Activated B cell treated with CpG ODN at 0.5 μM for 24 hours (primary cell): Measurements from ENCODE around the gene CD96. TPM values are rescaled to one million over a fixed set of nuclear protein-coding genes. Genes with fewer than 3 reads are reported as not detected.
A peak's percentile ranks its signal among the peaks of the same experiment; 100 is the strongest.

Source experiments
- ATAC-seq: fragments of 200-7000 bp; cut with Tn5 transposase; one replicate; pipeline ENCODE4 v1.10.0; 2021; ENCODE audit warnings: low read depth, mild to moderate bottlenecking, moderate library complexity
- CTCF ChIA-PET: fragments of 350-600 bp; sonication (Branson Sonifier 250); formaldehyde crosslinking; loops from one replicate; lab custom pipeline; 2021; ENCODE audit warnings: antibody characterized with exemption; lab: Charles Lee
- POLR2A ChIA-PET: fragments of 350-600 bp; sonication (Branson Sonifier 250); formaldehyde crosslinking; loops from one replicate; lab custom pipeline; 2021; ENCODE audit warnings: antibody characterized with exemption; lab: Charles Lee
- DNase-seq: peaks from one replicate; pipeline ENCODE4 v3.0.0; 2022
- H3K27ac Mint-ChIP-seq: one replicate; pipeline ENCODE4 v1.8.0; 2020; ENCODE audit warnings: mixed read lengths
- H3K27me3 Mint-ChIP-seq: one replicate; pipeline ENCODE4 v1.8.0; 2021; ENCODE audit warnings: mixed read lengths
- H3K36me3 Mint-ChIP-seq: one replicate; pipeline ENCODE4 v1.8.0; 2021; ENCODE audit warnings: low read depth, mixed read lengths
- H3K4me1 Mint-ChIP-seq: one replicate; pipeline ENCODE4 v1.8.0; 2021; ENCODE audit warnings: mixed read lengths
- H3K4me3 Mint-ChIP-seq: one replicate; pipeline ENCODE4 v1.8.0; 2020; ENCODE audit warnings: mild to moderate bottlenecking, mixed read lengths
- H3K9me3 Mint-ChIP-seq: one replicate; pipeline ENCODE4 v1.8.0; 2020; ENCODE audit warnings: mixed read lengths
- intact Hi-C: fragments of 100-400 bp; cut with micrococcal nuclease; formaldehyde crosslinking; loops from one replicate; pipeline ENCODE4 v1.15.1; 2024
- total RNA-seq: library from RNA; stranded (reverse); gene quantifications from 2 replicates; pipeline ENCODE4 v1.2.3, GENCODE V29; 2022
- TF ChIP-seq, protein P1 (sequence below): fragments of 200-600 bp; IDR thresholded peaks from one replicate; pipeline ENCODE4 v1.8.0; 2022; ENCODE audit warnings: antibody characterized with exemption, mild to moderate bottlenecking

CD96 gene
- total RNA-seq, 1 donor from 2014 or later = 34.3 TPM

DNA sequence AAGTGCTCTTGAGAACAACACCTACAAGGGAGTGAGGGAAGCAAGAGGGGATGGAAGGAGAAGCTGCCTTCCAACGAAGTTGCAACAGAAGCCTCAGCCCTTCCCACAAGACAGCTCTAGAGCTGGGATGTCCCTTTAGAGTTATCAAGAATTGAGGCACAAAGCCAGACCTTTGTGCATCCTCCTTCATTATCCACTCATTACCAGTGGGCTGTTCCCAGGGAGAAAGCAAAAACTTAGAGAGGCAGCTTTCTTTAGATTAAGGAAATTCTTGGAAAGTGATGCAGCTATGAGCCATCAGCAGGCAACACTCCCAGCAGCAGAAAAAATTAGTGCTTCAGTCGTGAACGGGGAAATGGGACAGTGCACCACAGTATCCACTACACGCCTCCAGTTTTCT lies 10.6 kb upstream of the CD96 start:
- no peak for DNase-seq
- ChIA-PET CTCF (no interaction called here), POLR2A (no interaction called here)
- TF ChIP-seq, protein P1, sequence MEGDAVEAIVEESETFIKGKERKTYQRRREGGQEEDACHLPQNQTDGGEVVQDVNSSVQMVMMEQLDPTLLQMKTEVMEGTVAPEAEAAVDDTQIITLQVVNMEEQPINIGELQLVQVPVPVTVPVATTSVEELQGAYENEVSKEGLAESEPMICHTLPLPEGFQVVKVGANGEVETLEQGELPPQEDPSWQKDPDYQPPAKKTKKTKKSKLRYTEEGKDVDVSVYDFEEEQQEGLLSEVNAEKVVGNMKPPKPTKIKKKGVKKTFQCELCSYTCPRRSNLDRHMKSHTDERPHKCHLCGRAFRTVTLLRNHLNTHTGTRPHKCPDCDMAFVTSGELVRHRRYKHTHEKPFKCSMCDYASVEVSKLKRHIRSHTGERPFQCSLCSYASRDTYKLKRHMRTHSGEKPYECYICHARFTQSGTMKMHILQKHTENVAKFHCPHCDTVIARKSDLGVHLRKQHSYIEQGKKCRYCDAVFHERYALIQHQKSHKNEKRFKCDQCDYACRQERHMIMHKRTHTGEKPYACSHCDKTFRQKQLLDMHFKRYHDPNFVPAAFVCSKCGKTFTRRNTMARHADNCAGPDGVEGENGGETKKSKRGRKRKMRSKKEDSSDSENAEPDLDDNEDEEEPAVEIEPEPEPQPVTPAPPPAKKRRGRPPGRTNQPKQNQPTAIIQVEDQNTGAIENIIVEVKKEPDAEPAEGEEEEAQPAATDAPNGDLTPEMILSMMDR = no peak
- Mint-ChIP-seq H3K4me1 (peaks cover 19% of the 10 kb centered on the region), H3K9me3 (no peaks in the 10 kb centered on the region), H3K36me3 (no peaks in the 10 kb centered on the region), H3K4me3 (no peak overlapping the region), H3K27me3 (no peaks in the 10 kb centered on the region), H3K27ac (no peak overlapping the region)
- no peak for ATAC-seq
- intact Hi-C loops = no loop called here

DNA sequence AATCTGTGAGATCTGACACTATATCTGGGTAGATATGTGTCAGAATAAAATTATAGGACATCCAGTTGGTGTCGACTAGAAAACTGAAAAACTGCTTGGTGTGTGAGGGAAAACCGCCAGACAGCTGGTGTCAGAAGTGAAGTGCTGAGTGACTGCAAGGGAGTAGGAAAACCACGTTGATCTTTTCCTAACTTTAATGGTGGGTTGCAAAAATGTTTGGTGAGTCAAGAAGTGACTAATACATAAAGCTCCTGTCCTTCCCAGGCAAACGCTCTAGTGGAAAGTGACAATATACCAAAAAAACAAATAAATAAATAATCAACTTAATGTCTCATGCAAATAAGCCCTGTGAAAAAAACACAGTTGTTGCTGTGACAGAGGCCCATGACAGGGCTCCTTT lies 7.3 kb upstream of the CD96 start:
- H3K4me3 Mint-ChIP-seq = no peak overlapping the region
- CTCF ChIA-PET = no interaction called here
- no peaks in the 10 kb centered on the region for H3K27me3 Mint-ChIP-seq
- ATAC-seq (no peak), DNase-seq (no peak)
- H3K9me3 Mint-ChIP-seq = no peaks in the 10 kb centered on the region
- no peak overlapping the region for H3K27ac Mint-ChIP-seq
- intact Hi-C loops = loop anchor here (1.0 kb wide), 1 partner anchor 13 kb away; no protein-coding TSS in a partner anchor
- TF ChIP-seq, protein P1 = no peak
- no peaks in the 10 kb centered on the region for H3K36me3 Mint-ChIP-seq
- H3K4me1 Mint-ChIP-seq = peaks cover 33% of the 10 kb centered on the region
- POLR2A ChIA-PET = interaction anchor here (0.6 kb wide), 1 partner anchor 11 kb away, joined by 3 read pairs; no protein-coding TSS in a partner anchor

DNA sequence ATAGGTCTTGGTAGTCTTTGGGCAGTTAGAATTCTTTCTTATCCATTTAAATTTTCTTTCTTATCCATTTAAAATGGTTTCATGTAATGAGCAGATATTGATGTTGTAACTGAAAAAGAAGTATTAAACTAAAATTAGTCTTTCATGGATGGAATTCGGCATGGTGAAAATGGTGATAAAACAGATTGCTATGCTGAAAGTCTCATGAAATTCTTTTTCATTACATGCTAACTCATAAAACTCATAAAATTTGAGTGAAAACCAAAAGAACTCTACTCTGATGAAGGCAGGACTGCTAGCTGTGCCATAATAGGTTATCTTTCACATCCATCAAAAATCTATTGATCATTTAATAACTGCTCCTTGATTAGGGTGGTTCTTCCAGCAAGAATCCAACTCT lies 3.9 kb upstream of the CD96 start:
- Mint-ChIP-seq H3K27me3 (no peaks in the 10 kb centered on the region), H3K9me3 (no peaks in the 10 kb centered on the region), H3K27ac (peak overlapping the region; percentile 66), H3K4me1 (peaks cover 49% of the 10 kb centered on the region), H3K4me3 (no peak overlapping the region), H3K36me3 (no peaks in the 10 kb centered on the region)
- TF ChIP-seq, protein P1 = no peak
- ATAC-seq = no peak
- intact Hi-C loops = loop anchor here (2.0 kb wide), 1 partner anchor 467 kb away; the partner anchor contains the start of gene NECTIN3
- no peak for DNase-seq
- ChIA-PET CTCF (interaction anchor here (1.2 to 2.0 kb wide), 2 partner anchors 10 to 1223 kb away, joined by 4 to 16 read pairs; no protein-coding TSS in a partner anchor), POLR2A (interaction anchor here (1.2 kb wide), 1 partner anchor 10 kb away, joined by 4 read pairs; no protein-coding TSS in a partner anchor)

DNA sequence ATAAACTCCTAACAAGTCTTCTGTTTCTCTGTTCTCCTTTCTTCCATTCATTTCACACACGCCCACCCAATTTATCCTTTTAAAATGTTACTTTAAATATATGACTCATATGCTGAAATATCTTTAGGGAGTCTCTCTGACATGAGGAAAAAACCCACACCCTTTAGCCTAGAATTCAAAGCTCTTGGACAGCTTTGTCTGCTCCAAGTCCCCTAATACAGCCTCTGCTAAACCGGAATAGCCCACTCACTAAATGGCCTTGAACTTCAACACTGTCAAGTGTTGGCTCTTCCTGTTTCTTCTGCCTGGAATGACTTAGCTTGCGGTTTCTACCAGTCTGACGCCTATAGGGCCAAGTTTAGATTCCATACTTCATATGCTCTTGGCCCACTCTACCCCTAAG lies 3.3 kb upstream of the CD96 start:
- intact Hi-C loops = loop anchor here (1.0 to 2.0 kb wide), 5 partner anchors 8 to 1806 kb away; partner anchors contain the start of gene NECTIN3
- Mint-ChIP-seq H3K4me3 (peak overlapping the region; percentile 71), H3K27me3 (no peaks in the 10 kb centered on the region), H3K4me1 (peaks cover 54% of the 10 kb centered on the region), H3K27ac (peak overlapping the region; percentile 66), H3K9me3 (no peaks in the 10 kb centered on the region), H3K36me3 (no peaks in the 10 kb centered on the region)
- no peak for DNase-seq
- POLR2A ChIA-PET = interaction anchor here (0.6 to 1.2 kb wide), 2 partner anchors 9 to 321 kb away, joined by 3 to 4 read pairs; partner anchors contain the start of gene PHLDB2
- ATAC-seq = peak; percentile 22
- TF ChIP-seq, protein P1 = no peak
- CTCF ChIA-PET = interaction anchor here (1.2 to 2.5 kb wide), 4 partner anchors 9 to 1224 kb away, joined by 4 to 16 read pairs (median 10); no protein-coding TSS in a partner anchor
